HG02885 (cell line): ENCODE measurements around the gene SHROOM4.

Experiments
- ATAC-seq: cut with Tn5 transposase; IDR thresholded peaks from one replicate; pipeline ENCODE4 v1.9.1; 2021; ENCODE audit warnings: mild to moderate bottlenecking; ENCODE audit not compliant: unreplicated experiment, poor library complexity

The SHROOM4 gene

GRCh38 chrX:50813843-50814661 lies at the start of gene SHROOM4:
TSS of gene SHROOM4 (minus strand) at chrX:50814194. CDS start at chrX:50814018, 176 bp downstream.
- ATAC-seq = no peak

GRCh38 chrX:50863471-50863870 lies 49.5 kb upstream of the SHROOM4 start:
- ATAC-seq = no peak

GRCh38 chrX:50860518-50860917 lies 46.5 kb upstream of the SHROOM4 start:
- ATAC-seq = no peak

- no peak for ATAC-seq
Observed at GRCh38 chrX:50858548-50858947, 44.6 kb upstream of the SHROOM4 start.

GRCh38 chrX:50853399-50853798 lies 39.4 kb upstream of the SHROOM4 start:
- ATAC-seq = no peak

GRCh38 chrX:50852524-50852923 lies 38.5 kb upstream of the SHROOM4 start:
- no peak for ATAC-seq

- ATAC-seq = no peak
Observed at GRCh38 chrX:50842221-50842620, 28.2 kb upstream of the SHROOM4 start.

- no peak for ATAC-seq
Observed at GRCh38 chrX:50839730-50840129, 25.7 kb upstream of the SHROOM4 start.

- ATAC-seq = no peak
Observed at GRCh38 chrX:50838820-50839600, 25.0 kb upstream of the SHROOM4 start.

GRCh38 chrX:50827996-50828395 lies 14.0 kb upstream of the SHROOM4 start:
- ATAC-seq = no peak

GRCh38 chrX:50825825-50826224 lies 11.8 kb upstream of the SHROOM4 start:
- no peak for ATAC-seq

GRCh38 chrX:50818986-50819385 lies 5.0 kb upstream of the SHROOM4 start:
- ATAC-seq = no peak

GRCh38 chrX:50815120-50815519 lies 1.1 kb upstream of the SHROOM4 start:
- no peak for ATAC-seq

GRCh38 chrX:50814701-50815100 lies 707 bp upstream of the SHROOM4 start:
- ATAC-seq = no peak

- no peak for ATAC-seq
Observed at GRCh38 chrX:50812995-50813842, 775 bp downstream of the SHROOM4 start.

GRCh38 chrX:50805276-50805675 lies 8.7 kb downstream of the SHROOM4 start:
- ATAC-seq = no peak

- ATAC-seq = no peak
Observed at GRCh38 chrX:50801135-50801534, 12.9 kb downstream of the SHROOM4 start.

GRCh38 chrX:50799531-50799961 lies 14.4 kb downstream of the SHROOM4 start:
- no peak for ATAC-seq

- ATAC-seq = no peak
Observed at GRCh38 chrX:50798783-50799182, 15.2 kb downstream of the SHROOM4 start.

GRCh38 chrX:50787099-50787498 lies 26.9 kb downstream of the SHROOM4 start:
- no peak for ATAC-seq

- no peak for ATAC-seq
Observed at GRCh38 chrX:50780144-50780543, 33.9 kb downstream of the SHROOM4 start.
